ENCODE measurements around the gene TMEM200C. TPM values are rescaled to one million over a fixed set of nuclear protein-coding genes. Genes with fewer than 3 reads are reported as not detected.

TMEM200C gene
- total and polyA plus RNA-seq, 2 donors (not counting 1 experiment from before 2014, with no cell fraction given): not detected

GRCh38 chr18:5937121-5937520 lies 41.8 kb upstream of the TMEM200C start:
- Histone ChIP-seq H2AFZ (ENCODE audit: insufficient read depth, low read depth, low read length, poor library complexity, severe bottlenecking) (no peak overlapping the region), H3K4me3 (ENCODE audit: control extremely low read depth in 1 of 5, extremely low read depth in 1 of 5, insufficient read depth in 1 of 5, low read depth in 2 of 5, low read length in 4 of 5) (no peak overlapping the region), H3K27me3 (replicated peaks in 1 of 4; ENCODE audit: control extremely low read depth in 1 of 4, control insufficient read depth in 3 of 4, insufficient read depth in 4 of 4, low read length in 3 of 4) (no peaks in the 10 kb centered on the region), H3K9ac (ENCODE audit: low read length) (no peak overlapping the region), H3K36me3 (replicated peaks in 1 of 2; ENCODE audit: control extremely low read depth in 1 of 2, control insufficient read depth in 1 of 2, extremely low read depth in 1 of 2, insufficient read depth in 2 of 2, low read length in 1 of 2) (no peaks in the 10 kb centered on the region), H4K20me1 (ENCODE audit: control insufficient read depth, insufficient read depth, low read length, poor library complexity, severe bottlenecking) (no peaks in the 10 kb centered on the region), H3K9me3 (ENCODE audit: control extremely low read depth in 1 of 3, control insufficient read depth in 2 of 3, insufficient read depth in 1 of 3, low read length in 2 of 3) (no peaks in the 10 kb centered on the region), H3K4me2 (replicated peaks; ENCODE audit: low read depth, low read length, poor library complexity, severe bottlenecking) (no peak overlapping the region), H3K27ac (ENCODE audit: low read length in 2 of 2) (no peak overlapping the region), H3K79me2 (ENCODE audit: control insufficient read depth, insufficient read depth, low read length) (no peaks in the 10 kb centered on the region), H3K4me1 (ENCODE audit: control insufficient read depth in 2 of 2, insufficient read depth in 2 of 2, low read length in 2 of 2) (no peaks in the 10 kb centered on the region)
- intact Hi-C loops (cut with micrococcal nuclease): no loop called here
- WGBS (ENCODE audit: insufficient coverage): 98% methylated on average over 7 of the region's 7 CpGs
- Mint-ChIP-seq H3K27ac (no peak overlapping the region), H3K9me3 (ENCODE audit: insufficient read depth) (no peaks in the 10 kb centered on the region), H3K4me1 (no peaks in the 10 kb centered on the region), H3K27me3 (peaks cover 9% of the 10 kb centered on the region), H3K4me3 (no peak overlapping the region)
- TF ChIP-seq CTCF (IDR thresholded peaks at IDR 0.05) (no peak), EZH2 (IDR thresholded peaks at IDR 0.05; ENCODE audit: borderline replicate concordance, insufficient read depth, low read depth, low read length, poor library complexity, severe bottlenecking) (no peak)
- ATAC-seq (ENCODE audit: low read depth) (no peak), DNase-seq (no peak)
- ChIA-PET CTCF (no interaction called here), POLR2A (no interaction called here)

- no peak for DNase-seq
- Mint-ChIP-seq H3K9me3 (ENCODE audit: insufficient read depth) (peaks cover 4% of the 10 kb centered on the region), H3K27me3 (peaks cover 9% of the 10 kb centered on the region), H3K4me3 (no peak overlapping the region), H3K4me1 (no peaks in the 10 kb centered on the region), H3K27ac (no peak overlapping the region)
- Histone ChIP-seq H2AFZ (ENCODE audit: insufficient read depth, low read depth, low read length, poor library complexity, severe bottlenecking) (no peak overlapping the region), H3K4me2 (replicated peaks; ENCODE audit: low read depth, low read length, poor library complexity, severe bottlenecking) (no peak overlapping the region), H3K9ac (ENCODE audit: low read length) (no peak overlapping the region), H3K27ac (ENCODE audit: low read length in 2 of 2) (no peak overlapping the region), H4K20me1 (ENCODE audit: control insufficient read depth, insufficient read depth, low read length, poor library complexity, severe bottlenecking) (no peaks in the 10 kb centered on the region), H3K9me3 (ENCODE audit: control extremely low read depth in 1 of 3, control insufficient read depth in 2 of 3, insufficient read depth in 1 of 3, low read length in 2 of 3) (peaks cover 0 to 2% (median 0%) of the 10 kb centered on the region in 3 donors), H3K4me1 (ENCODE audit: control insufficient read depth in 2 of 2, insufficient read depth in 2 of 2, low read length in 2 of 2) (no peaks in the 10 kb centered on the region), H3K4me3 (ENCODE audit: control extremely low read depth in 1 of 5, extremely low read depth in 1 of 5, insufficient read depth in 1 of 5, low read depth in 2 of 5, low read length in 4 of 5) (no peak overlapping the region), H3K79me2 (ENCODE audit: control insufficient read depth, insufficient read depth, low read length) (no peaks in the 10 kb centered on the region), H3K36me3 (replicated peaks in 1 of 2; ENCODE audit: control extremely low read depth in 1 of 2, control insufficient read depth in 1 of 2, extremely low read depth in 1 of 2, insufficient read depth in 2 of 2, low read length in 1 of 2) (no peaks in the 10 kb centered on the region), H3K27me3 (replicated peaks in 1 of 4; ENCODE audit: control extremely low read depth in 1 of 4, control insufficient read depth in 3 of 4, insufficient read depth in 4 of 4, low read length in 3 of 4) (no peaks in the 10 kb centered on the region)
- ChIA-PET CTCF (no interaction called here), POLR2A (no interaction called here)
- no CpG with 5 or more reads among the region's 2 CpGs for WGBS (ENCODE audit: insufficient coverage)
- ATAC-seq (ENCODE audit: low read depth): no peak
- intact Hi-C loops (cut with micrococcal nuclease): no loop called here
- TF ChIP-seq EZH2 (IDR thresholded peaks at IDR 0.05; ENCODE audit: borderline replicate concordance, insufficient read depth, low read depth, low read length, poor library complexity, severe bottlenecking) (no peak), CTCF (IDR thresholded peaks at IDR 0.05) (no peak)
These were observed 35.5 kb upstream of the TMEM200C start for GRCh38 chr18:5930789-5931188.
